ENCODE results near the gene THYN1.

GRCh38 chr11:134246100-134246499 is 7.1 kb downstream of the THYN1 start:
- TF ChIP-seq, protein P1, sequence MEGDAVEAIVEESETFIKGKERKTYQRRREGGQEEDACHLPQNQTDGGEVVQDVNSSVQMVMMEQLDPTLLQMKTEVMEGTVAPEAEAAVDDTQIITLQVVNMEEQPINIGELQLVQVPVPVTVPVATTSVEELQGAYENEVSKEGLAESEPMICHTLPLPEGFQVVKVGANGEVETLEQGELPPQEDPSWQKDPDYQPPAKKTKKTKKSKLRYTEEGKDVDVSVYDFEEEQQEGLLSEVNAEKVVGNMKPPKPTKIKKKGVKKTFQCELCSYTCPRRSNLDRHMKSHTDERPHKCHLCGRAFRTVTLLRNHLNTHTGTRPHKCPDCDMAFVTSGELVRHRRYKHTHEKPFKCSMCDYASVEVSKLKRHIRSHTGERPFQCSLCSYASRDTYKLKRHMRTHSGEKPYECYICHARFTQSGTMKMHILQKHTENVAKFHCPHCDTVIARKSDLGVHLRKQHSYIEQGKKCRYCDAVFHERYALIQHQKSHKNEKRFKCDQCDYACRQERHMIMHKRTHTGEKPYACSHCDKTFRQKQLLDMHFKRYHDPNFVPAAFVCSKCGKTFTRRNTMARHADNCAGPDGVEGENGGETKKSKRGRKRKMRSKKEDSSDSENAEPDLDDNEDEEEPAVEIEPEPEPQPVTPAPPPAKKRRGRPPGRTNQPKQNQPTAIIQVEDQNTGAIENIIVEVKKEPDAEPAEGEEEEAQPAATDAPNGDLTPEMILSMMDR (IDR thresholded peaks at IDR 0.05): no peak
- no peak for TF ChIP-seq POLR2A (IDR thresholded peaks at IDR 0.05)
- no peak for TF ChIP-seq EP300 (IDR thresholded peaks at IDR 0.05; ENCODE audit: low read depth)
- TF ChIP-seq POLR2AphosphoS5 (IDR thresholded peaks at IDR 0.05): no peak

Measured in transverse colon (tissue), 4 donors.